GOT3 (cell line): ENCODE measurements around the gene S100A13.
"Not testable (repeated sequence)": the region's sequence is repeated elsewhere in the genome, so short reads cannot be mapped to it uniquely, and the experiment has no call there.

ENCODE experiments used
- DNase-seq: peaks from one replicate; lab custom pipeline; 2025; ENCODE audit warnings: mixed read lengths; lab: John Stamatoyannopoulos, UW

Gene S100A13

DNA sequence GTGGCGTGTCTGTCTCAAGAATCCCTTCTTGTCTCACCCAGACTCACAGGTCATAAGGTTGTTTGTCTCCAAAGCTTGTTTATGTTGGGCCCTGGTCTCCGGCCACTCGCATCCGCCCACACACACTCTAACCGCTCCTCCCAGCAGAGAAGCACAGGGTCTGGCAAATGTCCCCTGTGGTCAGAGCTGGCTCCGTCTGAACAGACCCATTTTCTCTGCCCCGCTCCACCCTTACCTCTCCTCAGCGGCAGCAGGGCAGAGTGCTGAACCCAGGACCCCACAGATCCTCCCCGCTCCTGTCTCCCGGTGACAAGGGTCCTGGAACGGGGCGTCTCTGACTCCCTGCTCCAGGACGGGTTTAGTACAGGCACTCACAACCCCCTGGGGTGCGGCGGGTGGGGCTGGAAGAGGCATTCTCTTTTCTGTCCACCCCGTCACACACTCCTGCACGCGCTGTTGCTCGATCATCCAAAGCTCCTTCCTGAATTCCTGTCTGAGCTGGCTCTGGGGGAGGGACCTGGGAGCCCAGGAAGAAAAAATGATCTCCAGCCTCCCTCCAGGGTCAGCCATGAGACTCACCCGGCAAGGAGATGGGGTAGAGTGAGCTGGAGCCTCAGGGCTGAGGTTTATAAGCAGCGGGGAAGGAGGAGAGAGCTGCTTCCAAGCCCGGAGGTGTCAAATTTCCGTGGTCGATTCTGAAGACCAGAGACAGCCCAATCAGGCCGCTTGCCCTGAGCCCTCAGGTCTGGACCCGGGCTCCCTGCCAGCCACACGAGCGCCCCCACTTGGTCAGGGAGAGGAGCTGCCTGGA, at the start of gene S100A13:
Gene S100A13, minus strand, starts transcription at position 602 of the 811 bp plus-strand sequence. CDS start 1,033 bp downstream, outside the sequence.
- DNase-seq: peak; percentile 64

GRCh38 chr1:153673511-153673910, 46.2 kb upstream of the S100A13 start:
- DNase-seq: no peak

GRCh38 chr1:153671628-153672353, 44.5 kb upstream of the S100A13 start:
- DNase-seq: not testable (repeated sequence)

DNA sequence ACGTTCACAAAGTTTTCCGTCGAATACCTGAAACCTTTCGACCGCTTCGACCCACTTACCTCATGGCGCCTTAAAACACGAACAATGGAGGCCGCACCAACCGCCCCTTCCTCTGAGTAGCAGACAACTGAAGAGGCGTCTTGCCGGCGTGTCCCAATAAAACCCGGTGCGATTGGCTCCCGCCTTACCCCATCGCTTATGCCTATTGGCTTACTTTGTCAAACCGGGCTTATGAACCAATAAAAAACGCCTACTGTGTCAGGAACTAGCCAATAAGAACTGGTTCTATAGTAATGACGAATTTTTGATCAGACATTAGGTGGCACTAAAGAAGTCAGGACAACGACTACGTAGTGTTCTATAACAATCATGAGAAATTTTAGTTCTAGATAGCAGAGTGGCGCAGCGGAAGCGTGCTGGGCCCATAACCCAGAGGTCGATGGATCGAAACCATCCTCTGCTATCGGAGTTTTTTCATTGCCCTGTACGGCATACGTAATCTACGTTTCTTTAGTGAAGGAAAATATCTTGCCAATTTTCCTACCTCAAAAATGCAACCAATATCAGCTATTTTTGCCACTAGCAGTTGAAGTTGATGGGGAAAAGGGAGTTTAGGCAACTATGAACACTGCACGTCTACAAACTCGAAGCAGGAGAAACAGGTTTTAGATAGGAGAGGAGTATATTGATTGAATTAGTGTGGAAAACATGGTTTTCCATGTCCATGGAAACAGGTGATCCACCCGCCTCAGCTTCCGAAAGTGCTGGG, 43.7 kb upstream of the S100A13 start, which contains the start of gene ILF2:
Gene ILF2, minus strand, starts transcription at position 135 of the 769 bp plus-strand sequence. Its CDS starts 71 bp downstream, at position 64.
- DNase-seq: peak; percentile 87

DNA sequence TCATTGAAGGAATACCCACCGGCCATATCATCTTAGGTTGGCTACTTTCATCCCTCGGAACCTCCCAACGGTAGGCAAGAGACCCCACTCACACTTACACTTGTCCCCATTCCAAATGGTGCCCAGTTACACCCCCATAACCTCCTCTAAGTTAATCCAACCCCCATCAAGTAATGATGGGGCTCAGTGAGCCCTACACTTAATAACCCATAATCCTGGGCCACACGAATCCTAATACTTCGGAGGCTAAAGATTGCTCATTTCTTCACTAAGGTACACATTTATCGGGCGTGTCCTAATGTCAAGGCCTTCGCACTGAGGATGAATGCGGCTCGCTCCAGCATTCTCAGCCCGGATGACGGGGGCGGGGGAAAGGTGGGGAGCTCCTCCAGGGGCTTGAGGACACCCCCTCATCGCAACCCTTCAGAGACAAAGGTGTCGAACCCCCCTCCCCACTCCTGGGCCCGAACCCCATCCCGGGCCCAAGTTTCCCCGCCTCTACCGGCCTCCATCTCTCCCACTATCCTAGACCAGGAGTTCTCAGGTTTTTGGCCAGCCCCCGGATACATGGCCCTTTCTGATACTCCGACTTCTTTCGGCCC, 43.1 kb upstream of the S100A13 start:
- no peak for DNase-seq

- DNase-seq: no peak
These were observed 42.3 kb upstream of the S100A13 start for GRCh38 chr1:153669606-153670005.

DNA sequence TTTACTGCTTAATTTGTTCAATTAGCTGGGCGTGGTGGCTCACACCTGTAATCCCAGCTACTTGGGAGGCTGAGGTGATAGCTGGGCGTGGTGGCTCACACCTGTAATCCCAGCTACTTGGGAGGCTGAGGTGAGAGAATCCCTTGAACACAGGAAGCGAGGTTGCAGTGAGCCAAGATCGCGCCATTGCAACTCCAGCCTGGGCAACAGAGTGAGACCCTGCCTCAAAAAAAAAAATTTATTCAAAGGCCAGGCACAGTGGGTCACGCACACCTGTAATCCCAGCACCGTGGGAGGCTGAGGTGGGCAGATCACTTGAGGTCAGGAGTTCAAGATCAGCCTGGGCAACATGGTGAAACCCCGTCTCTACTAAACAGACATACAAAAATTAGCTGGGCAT, 41.4 kb upstream of the S100A13 start:
- not testable (repeated sequence) for DNase-seq

DNA sequence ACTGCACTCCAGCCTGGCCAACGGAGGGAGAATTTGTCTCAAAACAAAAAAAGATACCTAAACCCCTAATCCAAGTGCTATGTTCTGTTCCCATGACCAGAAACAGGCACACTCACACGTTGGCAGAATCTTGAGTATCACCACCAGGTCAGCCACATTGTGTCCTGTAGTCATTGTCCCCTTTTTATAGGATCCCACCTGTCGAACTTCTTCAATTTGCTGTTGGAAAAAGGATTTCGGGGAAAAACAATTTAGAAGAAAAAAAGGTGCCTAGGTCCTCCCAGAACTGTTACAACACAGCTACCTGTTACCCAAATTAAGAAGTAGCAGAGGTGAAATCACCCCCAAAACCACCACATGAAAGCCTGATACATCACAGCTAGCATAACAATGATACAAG, 40.1 kb upstream of the S100A13 start:
- no peak for DNase-seq

DNA sequence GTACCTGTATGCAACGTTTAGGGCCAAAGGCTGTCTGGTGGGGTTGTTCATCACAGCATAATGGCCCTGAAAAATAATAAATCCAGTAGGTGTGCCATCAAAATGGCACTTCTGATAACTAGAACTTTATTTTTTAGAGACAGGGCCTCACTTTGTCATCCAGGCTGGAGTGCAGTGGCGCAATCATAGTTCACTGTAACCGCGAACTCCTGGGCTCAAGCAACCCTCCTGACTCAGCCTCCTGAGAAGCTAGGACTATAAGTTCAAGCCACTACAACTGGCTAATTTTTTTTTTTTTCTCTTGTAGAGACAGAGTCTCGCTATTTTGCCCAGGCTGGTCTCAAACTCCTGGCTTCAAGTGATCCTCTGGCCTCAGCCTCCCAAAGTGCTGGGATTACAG, 35.9 kb upstream of the S100A13 start:
- DNase-seq: no peak

- DNase-seq: no peak
These were observed 35.0 kb upstream of the S100A13 start for GRCh38 chr1:153662269-153662668.

DNA sequence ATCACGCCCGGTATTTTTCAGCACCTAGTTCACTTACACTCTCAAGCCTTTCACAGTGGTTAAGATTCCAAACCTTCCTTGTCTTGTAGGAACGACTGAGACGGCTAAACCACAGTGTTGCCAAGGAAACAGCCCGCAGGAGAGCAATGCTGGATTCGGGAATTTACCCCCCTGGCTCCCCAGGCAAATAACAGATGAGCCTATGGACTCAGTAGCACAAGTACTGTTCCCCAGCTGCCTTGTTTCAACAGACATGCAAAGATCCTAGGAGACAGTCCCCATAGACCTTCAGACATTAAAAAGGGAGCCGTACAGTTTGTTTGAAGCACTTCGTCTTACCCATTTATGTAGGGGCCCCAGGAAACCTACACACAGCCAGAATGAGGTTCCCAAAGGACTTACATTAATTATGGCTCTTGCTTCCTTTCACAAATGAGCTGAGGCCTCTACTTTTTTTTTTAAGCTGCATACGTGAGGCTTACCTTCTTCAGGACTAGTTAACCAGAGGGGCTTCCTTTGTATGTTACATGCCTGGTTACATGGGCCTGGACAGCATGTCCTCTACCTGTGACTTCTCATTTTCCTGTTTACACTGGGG, 33.9 kb upstream of the S100A13 start:
- DNase-seq: no peak

DNA sequence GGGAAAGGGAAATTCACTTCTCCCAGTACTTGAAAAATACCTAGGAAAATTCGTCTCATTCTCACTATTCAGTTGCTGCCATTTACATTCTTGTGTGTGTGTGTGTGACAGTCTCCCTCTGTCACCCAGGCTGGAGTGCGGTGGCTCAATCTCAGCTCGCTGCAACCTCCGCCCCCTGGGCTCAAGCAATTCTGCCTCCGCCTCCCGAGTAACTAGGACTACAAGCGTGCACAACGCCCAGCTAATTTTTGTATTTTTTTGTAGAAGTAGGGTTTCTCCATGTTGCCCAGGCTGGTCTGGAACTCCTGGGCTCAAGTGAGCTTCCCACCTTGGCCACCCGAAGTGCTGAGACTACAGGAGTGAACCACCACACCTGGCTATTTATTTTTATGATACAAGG, 32.4 kb upstream of the S100A13 start:
- no peak for DNase-seq

DNA sequence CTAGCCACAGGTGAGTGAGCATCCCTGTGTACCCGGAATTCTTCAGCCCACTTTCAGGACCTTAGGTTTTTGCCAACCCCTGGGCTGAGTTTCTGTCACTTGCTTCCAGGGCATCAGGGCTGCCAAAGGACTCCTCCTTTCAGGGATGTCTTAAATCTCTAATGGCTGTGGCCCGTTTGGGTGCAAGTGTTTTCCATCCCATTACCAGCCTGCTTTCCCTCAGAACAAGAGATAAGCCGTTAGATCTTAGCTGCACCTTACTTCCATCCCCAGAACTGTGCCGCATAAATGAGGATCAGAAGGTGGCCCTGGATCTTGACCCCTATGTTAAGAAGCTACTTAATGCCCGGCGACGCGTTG, 31.9 kb upstream of the S100A13 start:
- no peak for DNase-seq

- peak; percentile 71 for DNase-seq
These were observed 31.3 kb upstream of the S100A13 start, which contains the start of gene SNAPIN for GRCh38 chr1:153658400-153659174. TSS of gene SNAPIN (plus strand) at chr1:153658703. CDS start at chr1:153658744, 41 bp downstream.

DNA sequence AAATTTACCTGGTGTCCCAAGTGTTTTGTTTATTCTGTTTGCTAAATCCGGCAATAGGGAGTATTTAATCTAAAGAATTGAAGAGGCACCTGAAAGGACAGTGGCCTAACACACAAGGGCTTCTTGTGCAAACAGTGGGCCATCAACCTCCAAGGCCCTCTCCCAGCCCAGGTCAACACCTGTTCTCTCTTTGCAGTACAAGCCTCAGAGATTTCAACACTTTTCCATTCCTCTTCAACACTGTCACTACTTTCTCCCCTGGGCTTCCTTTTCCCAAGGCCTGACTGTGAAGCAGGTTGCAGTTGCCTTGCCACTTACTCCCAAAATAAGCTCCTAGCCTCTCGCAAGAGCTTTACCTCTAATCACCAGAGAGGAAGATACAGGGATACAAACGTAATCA, 28.0 kb upstream of the S100A13 start:
- DNase-seq: no peak

DNA sequence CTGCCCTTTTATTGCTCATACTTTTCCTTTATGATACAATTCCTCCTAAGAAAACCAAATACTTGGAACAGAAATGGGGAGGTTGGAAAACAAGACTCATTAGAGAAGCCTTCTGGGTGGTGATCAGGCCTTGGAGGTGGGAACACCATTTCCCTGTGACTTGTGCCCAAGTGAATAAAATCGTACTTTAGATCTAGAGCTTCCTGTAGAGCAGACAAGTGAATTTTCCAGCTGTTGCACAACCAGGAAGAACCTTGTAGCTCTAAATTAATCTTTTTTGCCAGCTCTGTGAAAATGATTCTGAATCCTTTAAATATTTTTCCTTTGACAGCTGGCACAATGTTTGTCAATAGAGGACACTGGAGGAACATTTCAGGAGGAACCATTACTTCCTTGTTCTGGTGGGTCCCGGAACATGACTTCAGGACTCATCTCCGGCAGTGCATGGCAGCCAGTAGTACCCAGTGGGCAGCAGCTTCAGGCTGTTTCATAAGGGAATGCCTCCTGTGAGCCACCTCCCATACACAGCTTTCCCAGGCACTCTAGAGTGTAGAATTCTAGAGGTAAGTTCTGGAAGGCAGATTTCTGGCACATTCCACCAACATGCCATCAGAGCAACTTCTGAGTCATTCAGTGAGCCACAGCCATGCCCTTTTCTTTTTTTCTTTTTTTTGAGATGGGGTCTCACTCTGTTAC, 25.6 kb upstream of the S100A13 start:
- DNase-seq: no peak

DNA sequence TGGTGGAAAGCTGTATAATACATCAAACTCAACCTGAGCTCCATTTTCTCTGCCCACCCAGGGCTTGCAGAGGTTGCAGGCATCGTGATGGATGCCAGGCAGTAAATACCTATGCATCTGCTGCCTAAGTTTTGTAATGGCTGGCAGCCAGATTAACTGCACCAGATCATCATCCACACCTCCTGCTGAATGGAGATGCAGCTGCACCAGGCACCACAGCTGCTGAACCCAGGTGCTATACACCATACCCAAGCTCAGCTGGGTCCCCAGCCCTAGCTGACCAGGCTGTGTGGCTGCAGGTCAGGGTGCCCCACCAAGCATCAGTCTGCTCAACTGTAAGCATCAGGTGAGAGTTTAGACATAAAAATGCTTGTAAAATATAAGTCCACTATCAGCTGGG, 24.5 kb upstream of the S100A13 start:
- DNase-seq: no peak

DNA sequence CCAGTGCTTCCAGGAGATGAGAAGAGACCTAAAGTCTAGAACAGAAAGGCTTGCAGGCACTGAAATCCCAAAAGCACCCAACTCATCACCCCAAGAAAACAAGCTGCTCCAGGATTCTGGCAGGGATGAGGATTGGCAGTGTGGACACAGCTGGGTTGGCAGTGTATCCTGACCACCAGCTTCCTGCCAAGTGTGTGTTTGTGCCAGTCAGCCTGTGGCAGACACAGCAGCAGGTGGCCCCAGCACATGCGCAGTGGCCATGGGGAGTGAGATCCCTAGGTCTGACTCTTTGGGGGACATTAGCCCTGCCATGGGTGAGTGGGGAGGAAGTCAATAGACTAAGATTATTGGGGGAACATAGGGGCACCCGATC, 22.5 kb upstream of the S100A13 start:
- DNase-seq: no peak

GRCh38 chr1:153649137-153649862, 22.0 kb upstream of the S100A13 start:
- no peak for DNase-seq
